CD4-positive, alpha-beta T cell (primary cell): Measurements from ENCODE around the gene MYL4. TPM values are rescaled to one million over a fixed set of nuclear protein-coding genes. Genes with fewer than 3 reads are reported as not detected.

ENCODE experiments used
- ATAC-seq: fragments of 200-7000 bp; cut with Tn5 transposase; one replicate; pipeline ENCODE4 v1.10.0; 2022; ENCODE audit warnings: mild to moderate bottlenecking; ENCODE audit not compliant: poor library complexity
- CTCF ChIA-PET: fragments of 350-600 bp; sonication (Branson Sonifier 250); formaldehyde crosslinking; loops from one replicate; lab custom pipeline; 2021; ENCODE audit warnings: antibody characterized with exemption, inconsistent platforms; lab: Charles Lee
- POLR2A ChIA-PET: fragments of 350-600 bp; sonication (Branson Sonifier 250); formaldehyde crosslinking; loops from one replicate; lab custom pipeline; 2021; ENCODE audit warnings: antibody characterized with exemption, inconsistent platforms; lab: Charles Lee
- DNase-seq, 14 experiments: peaks; one replicate each; pipeline ENCODE4 v3.0.0-alpha.2; 2013 to 2020; ENCODE audit warnings: mixed read lengths in 2 of 14
- H3K27ac ChIP-seq, 2 donors: one replicate each; pipeline versions ENCODE4 v1.5.1 to v1.7.0; 2013; ENCODE audit warnings: low read length in 2 of 2, low read depth in 1 of 2, mild to moderate bottlenecking in 1 of 2
- H3K27me3 ChIP-seq, 2 experiments: 1 replicate in 1 of 2; 2 replicates in 1 of 2; pipeline versions ENCODE4 v1.6.1 to v1.7.0; 2013; ENCODE audit warnings: low read length in 2 of 2, control low read depth in 1 of 2, mild to moderate bottlenecking in 1 of 2, moderate library complexity in 1 of 2; ENCODE audit not compliant: insufficient read depth in 2 of 2, control insufficient read depth in 1 of 2
- H3K36me3 ChIP-seq: one replicate; pipeline ENCODE4 v1.6.1; 2013; ENCODE audit warnings: low read length, control low read depth; ENCODE audit not compliant: insufficient read depth
- H3K4me1 ChIP-seq: one replicate; pipeline ENCODE4 v1.6.1; 2013; ENCODE audit warnings: low read length, control low read depth; ENCODE audit not compliant: insufficient read depth
- H3K4me3 ChIP-seq: one replicate; pipeline ENCODE4 v1.5.1; 2013; ENCODE audit warnings: mild to moderate bottlenecking, low read length, moderate library complexity
- H3K9me3 ChIP-seq, 2 experiments: 1 replicate in 1 of 2; 2 replicates in 1 of 2; pipeline versions ENCODE4 v1.6.1 to v1.7.0; 2013; ENCODE audit warnings: low read length in 2 of 2, mild to moderate bottlenecking in 2 of 2, control low read depth in 1 of 2, moderate library complexity in 1 of 2; ENCODE audit not compliant: control insufficient read depth in 1 of 2, insufficient read depth in 1 of 2
- H3K27ac Mint-ChIP-seq: one replicate; pipeline ENCODE4 v1.8.0; 2020; ENCODE audit warnings: mixed read lengths
- H3K27me3 Mint-ChIP-seq: one replicate; pipeline ENCODE4 v1.8.0; 2021; ENCODE audit warnings: mixed read lengths
- H3K36me3 Mint-ChIP-seq: one replicate; pipeline ENCODE4 v1.8.0; 2021; ENCODE audit warnings: low read depth, mixed read lengths
- H3K4me1 Mint-ChIP-seq: one replicate; pipeline ENCODE4 v1.8.0; 2021; ENCODE audit warnings: low read depth, mixed read lengths
- H3K4me3 Mint-ChIP-seq: one replicate; pipeline ENCODE4 v1.8.0; 2020; ENCODE audit warnings: mild to moderate bottlenecking, mixed read lengths
- H3K9me3 Mint-ChIP-seq: one replicate; pipeline ENCODE4 v1.8.0; 2020; ENCODE audit warnings: mixed read lengths
- CTCF ChIP-seq: fragments of 200-600 bp; IDR thresholded peaks from one replicate; pipeline ENCODE4 v1.8.0; 2022; ENCODE audit warnings: antibody characterized with exemption, mild to moderate bottlenecking
- intact Hi-C, 2 experiments: fragments of 100-400 bp; cut with DNase I in 1 of 2; cut with micrococcal nuclease in 1 of 2; formaldehyde crosslinking; loops; one replicate each; pipeline versions ENCODE4 v1.15.1 to v1.9.0; 2023 to 2025; cut with DNase I, micrococcal nuclease
- total RNA-seq, 174 experiments: library from RNA in 2 of 174; stranded (reverse) in 2 of 174; gene quantifications; one replicate each; pipeline ENCODE4 v1.2.3 and lab custom pipeline; 2021 to 2026

The MYL4 gene
- total RNA-seq, 2 experiments from 2014 or later: not detected

GRCh38 chr17:47270946-47271705 lies 62.0 kb downstream of the MYL4 start:
- H3K27ac ChIP-seq: no peak overlapping the region
- no peak overlapping the region for H3K27ac Mint-ChIP-seq
- no peaks in the 10 kb centered on the region for H3K36me3 ChIP-seq
- ATAC-seq: no peak
- TF ChIP-seq CTCF: no peak
- H3K4me3 Mint-ChIP-seq: no peak overlapping the region
- H3K4me1 Mint-ChIP-seq: no peaks in the 10 kb centered on the region
- peaks cover 14% of the 10 kb centered on the region for H3K27me3 Mint-ChIP-seq
- no peak for DNase-seq
- H3K4me3 ChIP-seq: no peak overlapping the region
- POLR2A ChIA-PET: no interaction called here
- intact Hi-C loops: no loop called here
- no peaks in the 10 kb centered on the region for H3K9me3 ChIP-seq
- no peaks in the 10 kb centered on the region for H3K36me3 Mint-ChIP-seq
- H3K27me3 ChIP-seq: no peaks in the 10 kb centered on the region
- H3K4me1 ChIP-seq: no peaks in the 10 kb centered on the region
- peaks cover 4% of the 10 kb centered on the region for H3K9me3 Mint-ChIP-seq
- CTCF ChIA-PET: no interaction called here

- ChIA-PET POLR2A (no interaction called here), CTCF (no interaction called here)
- intact Hi-C loops: no loop called here
- H3K9me3 Mint-ChIP-seq: peaks cover 4% of the 10 kb centered on the region
- H3K4me1 Mint-ChIP-seq: no peaks in the 10 kb centered on the region
- DNase-seq (no peak), ATAC-seq (no peak)
- no peaks in the 10 kb centered on the region for H3K36me3 ChIP-seq
- no peak overlapping the region for H3K27ac ChIP-seq
- H3K36me3 Mint-ChIP-seq: no peaks in the 10 kb centered on the region
- H3K4me3 ChIP-seq: no peak overlapping the region
- H3K27me3 ChIP-seq: no peaks in the 10 kb centered on the region
- H3K9me3 ChIP-seq: no peaks in the 10 kb centered on the region
- no peaks in the 10 kb centered on the region for H3K4me1 ChIP-seq
- TF ChIP-seq CTCF: no peak
- no peak overlapping the region for H3K4me3 Mint-ChIP-seq
- peaks cover 14% of the 10 kb centered on the region for H3K27me3 Mint-ChIP-seq
- H3K27ac Mint-ChIP-seq: no peak overlapping the region
Measured at GRCh38 chr17:47272491-47272890, 63.3 kb downstream of the MYL4 start.

- ChIA-PET POLR2A (no interaction called here), CTCF (no interaction called here)
- no peaks in the 10 kb centered on the region for H3K4me1 Mint-ChIP-seq
- Histone ChIP-seq H3K27me3 (no peaks in the 10 kb centered on the region), H3K9me3 (no peaks in the 10 kb centered on the region), H3K4me3 (no peak overlapping the region), H3K27ac (no peak overlapping the region), H3K4me1 (no peaks in the 10 kb centered on the region), H3K36me3 (no peaks in the 10 kb centered on the region)
- intact Hi-C loops: no loop called here
- peaks cover 14% of the 10 kb centered on the region for H3K27me3 Mint-ChIP-seq
- TF ChIP-seq CTCF: no peak
- H3K27ac Mint-ChIP-seq: no peak overlapping the region
- no peak for DNase-seq
- H3K9me3 Mint-ChIP-seq: peaks cover 4% of the 10 kb centered on the region
- H3K36me3 Mint-ChIP-seq: no peaks in the 10 kb centered on the region
- ATAC-seq: no peak
- no peak overlapping the region for H3K4me3 Mint-ChIP-seq
Measured at GRCh38 chr17:47273245-47273644, 64.1 kb downstream of the MYL4 start.

Other genes starting within 250 kb of the MYL4 start
- not detected for gene RPRML, start 230.1 kb upstream of the MYL4 start, total RNA-seq
- gene CDC27, start 20.1 kb upstream of the MYL4 start, total RNA-seq: 10 to 100 TPM; 52.5 to 52.8 TPM
- under 1 TPM in 1 of 2 experiments, not detected in 1; 0.05 TPM for gene ITGB3, start 44.5 kb downstream of the MYL4 start, total RNA-seq
- gene EFCAB13, start 114.6 kb downstream of the MYL4 start, total RNA-seq: 10 to 100 TPM; 12.6 to 13.5 TPM